GM23248 (cell line): ENCODE data around the gene DDX31.

Experiments
- EZH2 ChIP-seq: fragments of 200-600 bp; sonication (generic); IDR thresholded peaks from 2 replicates; pipeline ENCODE4 v1.6.1; 2018; ENCODE audit warnings: antibody characterized with exemption, mild to moderate bottlenecking; ENCODE audit not compliant: insufficient read depth, poor library complexity, severe bottlenecking
- EZH2phosphoT487 ChIP-seq: fragments of 200-600 bp; sonication (generic); IDR thresholded peaks from 2 replicates; pipeline ENCODE4 v1.6.1; 2018; ENCODE audit warnings: antibody characterized with exemption, moderate library complexity, mild to moderate bottlenecking, low read depth; ENCODE audit not compliant: insufficient read depth

- TF ChIP-seq EZH2phosphoT487 (no peak), EZH2 (no peak)
These were observed at the start of gene DDX31 for GRCh38 chr9:132669698-132670456.
